Activated T-helper 1 cell treated with Interleukin-2 at 50 U/mL for 16 hours (primary cell): Measurements from ENCODE around the gene ANKDD1B.
"Not testable (repeated sequence)": the region's sequence is repeated elsewhere in the genome, so short reads cannot be mapped to it uniquely, and the experiment has no call there.

Source experiments
- DNase-seq: peaks from one replicate; pipeline ENCODE4 v3.0.0-alpha.2; 2020; ENCODE audit warnings: low read depth

The ANKDD1B gene

DNA sequence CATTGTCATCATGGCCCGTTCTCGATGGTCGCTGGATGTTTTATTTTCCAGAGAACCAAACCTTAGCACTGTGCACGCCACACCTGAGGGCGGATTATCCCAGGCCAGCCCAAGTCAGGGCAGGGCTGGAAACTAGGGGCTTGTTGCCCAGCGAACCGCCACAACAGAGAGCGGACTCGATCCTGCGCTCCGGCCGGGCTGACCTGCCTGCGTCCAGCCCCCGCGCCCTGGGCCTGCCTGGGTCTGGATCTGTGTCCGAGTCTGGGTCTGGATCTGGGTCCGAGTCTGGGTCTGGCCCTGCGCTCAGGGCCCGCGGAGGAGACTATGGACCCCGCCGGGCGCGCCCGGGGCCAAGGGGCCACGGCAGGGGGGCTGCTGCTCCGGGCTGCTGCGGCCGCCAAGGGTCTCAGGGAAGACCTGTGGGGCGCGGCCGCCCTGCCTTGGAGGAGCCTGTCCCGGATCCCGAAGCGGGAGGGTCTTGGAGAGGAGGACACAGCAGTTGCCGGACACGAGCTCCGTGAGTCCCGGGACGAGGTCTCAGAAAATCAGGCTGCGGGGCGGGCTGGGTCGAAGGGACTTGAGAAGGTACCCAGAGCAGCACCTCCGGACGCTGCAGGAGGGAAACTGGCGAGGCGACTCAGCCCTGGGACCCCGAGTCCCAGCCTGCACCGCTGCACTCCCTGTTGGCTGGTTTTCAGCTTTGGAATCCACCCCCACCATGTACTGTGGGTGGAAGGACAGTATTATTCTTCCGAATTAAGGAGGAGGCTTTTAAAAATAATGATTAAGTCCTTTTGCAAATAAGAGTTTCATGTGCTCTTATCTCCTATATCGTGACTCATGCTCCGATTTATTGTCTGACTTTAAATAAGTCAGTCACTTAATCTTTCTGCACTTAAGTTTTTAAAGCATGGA, at the start of gene ANKDD1B:
Gene ANKDD1B (plus strand): TSS at position 143 of the 915 bp plus-strand sequence. CDS start 182 bp downstream, at position 325.
- DNase-seq = no peak

DNA sequence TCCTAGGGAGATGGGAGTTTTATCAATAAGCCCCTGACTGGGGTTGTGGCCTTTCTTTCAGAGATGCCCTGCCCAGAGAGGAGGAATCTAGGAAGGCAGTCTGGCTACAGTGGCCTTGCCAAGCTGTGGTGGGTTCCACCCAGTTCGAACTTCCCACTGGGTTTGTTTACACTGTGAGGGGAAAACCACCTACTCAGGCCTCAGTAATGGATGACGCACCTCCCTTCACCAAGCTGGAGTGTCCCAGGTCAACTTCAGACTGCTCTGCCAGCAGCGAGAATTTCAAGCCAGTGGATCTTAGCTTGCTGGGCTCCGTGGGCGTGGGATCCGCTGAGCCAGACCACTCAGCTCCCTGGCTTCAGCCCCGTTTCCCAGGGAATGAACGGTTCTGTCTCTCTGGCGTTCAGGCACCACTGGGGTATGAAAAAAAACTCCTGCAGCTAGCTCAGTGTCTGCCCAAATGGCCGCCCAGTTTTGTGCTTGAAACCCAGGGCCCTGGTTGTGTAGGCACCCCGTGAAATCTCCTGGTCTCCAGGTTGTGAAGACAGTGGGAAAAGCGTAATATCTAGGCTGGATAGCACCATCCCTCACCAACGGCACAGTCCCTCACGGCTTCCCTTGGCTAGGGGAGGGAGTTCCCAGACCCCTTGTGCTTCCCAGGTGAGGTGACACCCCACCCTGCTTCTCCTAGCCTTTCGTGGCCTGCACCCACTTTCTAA, 45.1 kb upstream of the ANKDD1B start:
- not testable (repeated sequence) for DNase-seq

- no peak for DNase-seq
Measured at GRCh38 chr5:75566710-75567309, 44.4 kb upstream of the ANKDD1B start.

DNA sequence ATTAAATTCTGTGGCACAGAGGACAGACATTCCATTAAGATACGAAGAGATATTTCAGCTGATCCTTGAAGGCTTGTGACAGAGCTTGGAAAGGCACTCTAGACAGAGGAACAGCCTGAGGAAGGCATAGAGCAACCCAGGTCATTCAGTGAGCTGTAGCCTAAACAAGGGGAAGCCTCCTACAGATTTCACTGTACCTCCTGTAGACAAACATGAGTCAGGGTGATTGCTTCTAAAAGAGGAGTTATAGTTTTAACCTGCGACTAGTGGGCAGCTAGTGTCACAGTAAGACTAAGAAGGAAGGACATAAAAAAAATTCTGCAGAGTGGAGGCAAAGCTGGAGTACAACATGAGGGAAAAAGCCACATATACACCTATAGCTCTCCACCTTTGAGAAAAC, 43.5 kb upstream of the ANKDD1B start:
- no peak for DNase-seq

GRCh38 chr5:75568202-75568601, 43.1 kb upstream of the ANKDD1B start:
- DNase-seq = no peak

GRCh38 chr5:75571547-75571946, 39.7 kb upstream of the ANKDD1B start:
- no peak for DNase-seq

DNA sequence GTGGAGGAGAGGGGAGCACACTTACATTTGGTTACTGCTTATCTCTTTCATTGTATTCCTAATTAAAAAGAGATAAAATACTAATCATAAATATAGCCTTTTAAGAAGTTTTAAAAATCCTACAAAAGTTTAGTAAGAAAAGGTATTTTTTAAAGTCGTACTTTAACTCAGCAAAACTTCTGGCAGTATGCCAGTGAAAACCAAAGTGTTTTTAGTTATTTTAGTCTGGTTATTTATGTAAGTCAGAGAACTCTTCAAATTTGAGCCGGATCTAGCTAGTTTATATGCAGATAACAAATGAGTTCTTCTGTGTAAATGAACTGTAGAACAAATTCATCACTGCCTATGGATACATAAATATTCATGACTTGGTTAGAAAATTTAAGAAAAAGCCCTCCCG, 36.5 kb upstream of the ANKDD1B start:
- no peak for DNase-seq

DNA sequence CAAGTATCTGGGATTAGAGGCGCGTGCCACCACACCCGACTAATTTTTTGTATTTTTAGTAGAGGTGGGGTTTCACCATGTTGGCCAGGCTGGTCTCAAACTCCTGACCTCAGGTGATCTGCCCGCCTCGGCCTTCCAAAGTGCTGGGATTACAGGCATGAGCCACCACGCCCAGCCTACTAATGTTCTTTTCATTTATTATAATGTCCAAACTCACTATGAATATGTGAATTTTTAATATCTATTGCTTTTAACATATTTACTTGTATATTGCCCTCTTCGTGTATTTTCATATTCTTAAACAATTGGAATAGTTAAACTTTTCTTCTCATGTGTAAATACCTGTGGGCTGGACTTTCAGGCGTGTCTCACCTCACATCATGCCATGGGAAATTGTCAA, 33.0 kb upstream of the ANKDD1B start:
- DNase-seq = not testable (repeated sequence)

DNA sequence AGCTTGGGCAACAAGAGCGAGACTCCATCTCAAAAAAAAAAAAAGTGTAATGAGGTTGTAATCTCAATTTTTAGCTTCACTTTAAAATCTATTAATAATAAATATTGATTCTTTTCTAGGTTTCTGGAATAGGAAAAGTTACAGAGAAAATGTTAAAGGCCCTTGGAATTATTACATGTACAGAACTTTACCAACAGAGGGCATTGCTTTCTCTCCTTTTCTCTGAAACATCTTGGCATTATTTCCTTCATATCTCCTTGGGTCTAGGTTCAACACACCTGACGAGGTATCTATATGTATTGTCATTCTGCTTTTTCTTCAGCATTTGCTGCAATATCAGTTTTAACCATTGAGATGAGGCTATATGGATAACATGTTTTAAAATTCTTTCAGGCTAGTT, 26.6 kb upstream of the ANKDD1B start:
- DNase-seq = no peak

GRCh38 chr5:75588666-75589065, 22.6 kb upstream of the ANKDD1B start:
- no peak for DNase-seq

DNA sequence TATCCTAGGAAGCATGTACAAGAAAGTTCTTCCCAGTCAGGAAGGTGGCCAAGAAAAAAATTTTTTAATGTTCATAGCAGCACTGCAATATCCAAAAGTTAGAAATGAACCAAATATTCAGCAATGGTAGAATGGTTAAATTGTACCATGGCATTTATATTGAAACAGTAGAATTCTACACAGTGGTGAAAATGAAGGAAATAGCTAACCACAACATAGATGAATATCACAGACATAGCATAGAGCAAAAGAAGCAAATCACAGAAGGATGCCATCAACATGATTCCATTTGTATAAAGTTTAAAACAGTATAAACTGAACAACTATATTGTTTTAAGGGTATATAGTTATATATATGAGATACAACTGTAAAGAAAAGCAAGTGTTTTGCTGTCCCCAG, 10.7 kb upstream of the ANKDD1B start:
- DNase-seq = no peak

DNA sequence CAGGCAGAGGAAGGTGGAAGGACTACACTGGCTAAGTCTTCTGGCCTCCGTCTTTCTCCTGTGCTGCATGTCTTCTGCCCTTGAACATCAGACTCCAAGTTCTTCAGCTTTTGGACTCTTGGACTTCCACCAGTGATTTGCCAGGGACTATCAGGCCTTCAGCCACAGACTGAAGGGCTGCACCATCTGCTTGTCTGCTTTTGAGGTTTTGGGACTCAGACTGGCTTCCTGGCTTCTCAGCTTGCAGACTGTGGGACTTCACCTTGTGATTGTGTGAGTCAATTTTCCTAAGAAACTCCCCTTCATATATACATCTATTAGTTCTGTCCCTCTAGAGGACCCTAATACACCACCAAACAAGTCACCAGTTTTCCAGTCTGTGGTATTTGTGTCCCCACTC, 9.7 kb upstream of the ANKDD1B start:
- no peak for DNase-seq

GRCh38 chr5:75601996-75602395, 9.3 kb upstream of the ANKDD1B start:
- DNase-seq = no peak

DNA sequence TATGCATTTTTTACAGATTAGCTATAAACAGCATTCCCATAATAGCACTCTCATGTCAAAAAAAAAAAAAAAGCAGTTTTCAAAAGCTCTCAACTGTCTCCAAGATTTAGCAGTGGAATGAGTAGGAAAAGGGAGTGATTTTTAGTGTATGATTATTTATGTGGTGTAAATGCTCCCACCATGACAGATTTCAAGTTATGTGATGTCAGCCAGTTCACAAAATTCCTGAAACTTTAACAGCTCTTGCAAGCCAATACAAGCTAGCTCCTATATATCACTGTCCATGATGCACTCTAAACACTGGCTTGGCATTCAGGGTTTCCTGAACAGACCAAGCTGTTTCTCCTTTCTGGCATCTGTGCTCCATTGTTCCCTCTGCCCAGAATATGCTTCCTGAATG, 7.9 kb upstream of the ANKDD1B start:
- no peak for DNase-seq

DNA sequence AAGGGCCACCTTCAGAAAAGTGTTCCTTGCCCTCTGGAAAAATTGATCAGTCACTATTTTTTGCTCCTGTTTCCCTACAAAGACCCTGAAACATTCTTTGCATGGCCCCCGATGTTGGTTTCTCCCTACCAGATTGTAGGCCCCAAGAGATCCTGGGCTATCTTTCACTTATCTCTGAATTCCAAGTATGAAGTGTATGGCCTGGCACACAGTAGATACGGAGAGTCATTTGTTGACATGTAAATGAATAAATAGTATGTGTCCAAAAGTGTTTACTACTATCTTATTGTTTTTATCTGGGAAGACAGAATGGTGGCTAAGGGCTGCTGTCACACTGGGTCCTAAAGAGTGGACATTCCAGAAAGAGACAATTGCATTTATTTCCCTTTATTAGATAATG, 7.4 kb upstream of the ANKDD1B start:
- DNase-seq = no peak

DNA sequence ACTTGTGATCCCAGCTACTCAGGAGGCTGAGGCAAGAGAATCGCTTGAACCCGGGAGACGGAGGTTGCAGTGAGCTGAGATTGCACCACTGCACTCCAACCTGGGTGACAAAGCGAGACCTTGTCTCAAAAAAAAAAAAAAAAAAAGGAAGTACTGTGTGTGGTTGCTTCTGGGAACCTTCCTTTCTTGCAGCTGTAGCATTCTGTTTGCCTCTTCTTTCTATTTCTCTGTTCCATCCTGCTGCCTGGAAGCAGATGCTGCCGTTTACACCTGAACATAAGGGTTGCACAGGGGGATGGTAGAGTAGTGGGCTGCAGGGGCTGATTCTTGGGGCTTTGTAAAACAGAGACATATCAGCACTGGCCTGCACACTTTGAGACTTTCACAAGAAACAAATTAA, 3.9 kb upstream of the ANKDD1B start:
- not testable (repeated sequence) for DNase-seq

DNA sequence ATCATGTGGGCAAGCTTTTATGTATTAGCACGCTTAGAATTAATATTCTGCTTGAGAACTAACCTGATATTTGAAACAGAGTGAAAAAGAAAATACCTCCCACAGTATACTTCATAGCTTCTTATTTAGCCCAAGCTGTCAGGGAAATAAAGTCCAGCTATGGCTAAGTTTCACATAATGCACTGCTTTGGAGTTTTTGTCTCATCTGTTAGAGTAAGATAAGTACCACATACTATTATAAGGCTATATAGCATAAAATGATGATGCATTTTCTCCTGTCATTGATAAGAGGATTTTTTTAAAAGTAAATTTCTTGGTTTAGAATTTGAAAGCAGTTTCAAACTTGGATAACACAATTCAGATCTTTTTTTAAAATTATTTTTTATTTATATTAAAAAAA, 2.4 kb upstream of the ANKDD1B start:
- DNase-seq = no peak

- no peak for DNase-seq
Measured at GRCh38 chr5:75610201-75610600, 1.1 kb upstream of the ANKDD1B start.

GRCh38 chr5:75610859-75611310, 368 bp upstream of the ANKDD1B start:
- not testable (repeated sequence) for DNase-seq

GRCh38 chr5:75612226-75612569, 945 bp downstream of the ANKDD1B start:
- DNase-seq = no peak

DNA sequence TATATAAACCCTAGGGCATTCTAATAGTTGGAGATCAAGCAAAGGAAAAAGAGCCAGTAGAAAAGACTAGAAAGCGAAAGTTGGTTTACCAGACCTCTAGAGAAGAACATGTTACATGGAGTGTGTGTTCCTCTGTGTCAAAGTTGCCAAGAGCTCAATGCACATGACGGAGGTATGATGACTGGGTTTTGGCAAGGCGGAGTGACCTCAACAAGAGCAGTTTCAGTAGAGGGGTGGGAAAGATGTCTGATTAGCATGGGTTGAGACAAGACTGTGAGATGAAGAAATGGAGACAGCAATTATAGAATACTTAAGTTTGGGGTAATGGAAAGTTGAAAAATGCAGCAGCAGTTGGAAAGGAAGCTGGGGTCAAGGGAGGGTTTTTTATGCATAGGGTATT, 1.6 kb downstream of the ANKDD1B start:
- no peak for DNase-seq

GRCh38 chr5:75614176-75614575, 2.9 kb downstream of the ANKDD1B start:
- DNase-seq = no peak

DNA sequence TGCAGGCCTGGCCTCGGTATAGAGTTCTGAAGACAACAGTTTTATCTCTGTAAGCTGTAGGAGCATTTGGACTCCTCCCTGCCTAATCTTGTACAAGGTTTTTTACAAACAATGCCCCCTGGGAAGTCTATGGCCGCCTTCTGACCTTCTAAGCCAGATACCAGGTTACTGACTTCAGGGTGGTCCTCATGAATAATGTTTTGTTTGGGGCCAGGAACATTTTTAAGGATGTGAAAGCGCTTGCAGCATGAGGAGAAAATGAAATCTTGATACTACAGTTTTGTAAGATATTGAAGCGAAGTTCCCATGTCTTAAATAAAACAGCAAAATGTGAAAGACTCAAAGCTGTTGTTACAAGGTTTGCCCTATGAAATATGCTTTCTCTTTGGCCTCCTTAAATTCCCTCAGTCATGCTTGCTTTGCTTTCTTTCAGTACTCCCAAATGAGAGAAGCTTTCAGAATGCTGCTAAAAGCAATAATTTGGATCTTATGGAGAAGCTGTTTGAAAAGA, 5.2 kb downstream of the ANKDD1B start:
- DNase-seq = no peak
